COR-L47 (cell line): ENCODE results near the gene DYNC2LI1.

Source experiments
- DNase-seq: peaks from one replicate; lab custom pipeline; 2025; lab: John Stamatoyannopoulos, UW

DYNC2LI1 gene

GRCh38 chr2:43818761-43819160 lies 44.9 kb downstream of the DYNC2LI1 start:
- no peak for DNase-seq

- DNase-seq = no peak
These were observed 45.8 kb downstream of the DYNC2LI1 start for GRCh38 chr2:43819491-43820163.

- no peak for DNase-seq
These were observed 49.0 kb downstream of the DYNC2LI1 start for GRCh38 chr2:43822839-43823238.

- DNase-seq = no peak
These were observed 49.9 kb downstream of the DYNC2LI1 start for GRCh38 chr2:43823751-43824150.

- DNase-seq = no peak
These were observed 50.7 kb downstream of the DYNC2LI1 start for GRCh38 chr2:43824512-43824911.

GRCh38 chr2:43824951-43825493 lies 51.2 kb downstream of the DYNC2LI1 start:
- DNase-seq = no peak

GRCh38 chr2:43825841-43826240 lies 52.0 kb downstream of the DYNC2LI1 start:
- no peak for DNase-seq

- no peak for DNase-seq
These were observed 52.7 kb downstream of the DYNC2LI1 start for GRCh38 chr2:43826305-43827250.

GRCh38 chr2:43831543-43832294 lies 57.9 kb downstream of the DYNC2LI1 start:
- DNase-seq = no peak

- DNase-seq = no peak
These were observed 58.6 kb downstream of the DYNC2LI1 start for GRCh38 chr2:43832457-43832856.

- DNase-seq = no peak
These were observed 63.2 kb downstream of the DYNC2LI1 start for GRCh38 chr2:43837033-43837432.

GRCh38 chr2:43837831-43838559 lies 64.2 kb downstream of the DYNC2LI1 start:
- DNase-seq = no peak

GRCh38 chr2:43838560-43839267 lies 64.9 kb downstream of the DYNC2LI1 start, which contains the start of the genes ABCG5 and ABCG8:
ABCG5 (minus strand) TSS chr2:43838839; CDS start chr2:43838679, 160 bp downstream.
ABCG8 (plus strand) TSS chr2:43838971; CDS start chr2:43839054, 83 bp downstream.
- no peak for DNase-seq

GRCh38 chr2:43839776-43840564 lies 66.1 kb downstream of the DYNC2LI1 start:
- DNase-seq = no peak

GRCh38 chr2:43840965-43841364 lies 67.1 kb downstream of the DYNC2LI1 start:
- DNase-seq = no peak

GRCh38 chr2:43841949-43842865 lies 68.4 kb downstream of the DYNC2LI1 start:
- DNase-seq = no peak

GRCh38 chr2:43842866-43843226 lies 69.0 kb downstream of the DYNC2LI1 start:
- no peak for DNase-seq

- DNase-seq = no peak
These were observed 71.3 kb downstream of the DYNC2LI1 start for GRCh38 chr2:43845181-43845580.
